Body of pancreas (tissue), 4 donors: Measurements from ENCODE around the gene BCL3. TPM values are rescaled to one million over a fixed set of nuclear protein-coding genes. Genes with fewer than 3 reads are reported as not detected.

ENCODE experiments used
- ATAC-seq: fragments of 150-250 bp; one replicate; pipeline ENCODE4 v1.9.1; 2016
- DNase-seq, 4 donors: peaks; one replicate each; pipeline ENCODE4 v3.0.0-alpha.2; 2019
- H3K27ac ChIP-seq, 4 donors: fragments of 200-600 bp; sonication (generic); 1 replicate in 3 of 4; 2 replicates in 1 of 4; pipeline versions ENCODE4 v1.5.1 to v1.6.1; 2016 to 2019; ENCODE audit warnings: mild to moderate bottlenecking in 1 of 4, mixed read lengths in 1 of 4, moderate library complexity in 1 of 4
- H3K27me3 ChIP-seq, 2 donors: fragments of 200-600 bp; sonication (generic); one replicate each; pipeline ENCODE4 v1.6.0; 2016; ENCODE audit warnings: mild to moderate bottlenecking in 1 of 2
- H3K36me3 ChIP-seq, 2 donors: fragments of 200-600 bp; sonication (generic); replicated peaks in 1 of 2; 2 replicates each; pipeline ENCODE4 v1.5.1; 2016; ENCODE audit warnings: low read depth in 2 of 2; ENCODE audit not compliant: insufficient read depth in 1 of 2
- H3K4me1 ChIP-seq: fragments of 200-600 bp; sonication (generic); one replicate; pipeline ENCODE4 v1.6.0; 2016
- H3K4me3 ChIP-seq, 2 donors: fragments of 200-600 bp; sonication (generic); 1 replicate in 1 of 2; 2 replicates in 1 of 2; pipeline ENCODE4 v1.5.1; 2016 to 2019
- H3K9me3 ChIP-seq, 3 donors: fragments of 200-600 bp; sonication (generic); 1 replicate in 2 of 3; 2 replicates in 1 of 3; pipeline ENCODE4 v1.5.1; 2016
- POLR2A ChIP-seq, 3 donors: fragments of 450-650 bp; IDR thresholded peaks; one replicate each; pipeline ENCODE4 v1.6.1; 2016; ENCODE audit warnings: antibody characterized with exemption in 3 of 3, mild to moderate bottlenecking in 2 of 3
- whole genome bisulfite sequencing, 2 donors: methylation state at CpG; one replicate each; pipeline ENCODE4 v1.1.5; 2017; 5-methylcytosine and 5-hydroxymethylcytosine counted together
- intact Hi-C: fragments of 100-400 bp; cut with DNase I; formaldehyde crosslinking; loops from one replicate; pipeline ENCODE4 v1.15.1; 2023
- total RNA-seq, 2 donors: library from RNA; depleted of rRNA; stranded (reverse); fragments of >200 nt; gene quantifications; one replicate each; pipeline ENCODE4 v1.1.0, GENCODE V29; 2016
- TF ChIP-seq, protein P1 (sequence below), 7 experiments: fragments of 450-650 bp in 4 of 7; fragments of 200-600 bp in 3 of 7; sonication (generic) in 3 of 7; IDR thresholded peaks; one replicate each; pipeline ENCODE4 v1.5.1; 2016 to 2019; ENCODE audit warnings: antibody characterized with exemption in 7 of 7

The BCL3 gene
- total RNA-seq, 2 donors from 2014 or later = 26.2 to 72.5 TPM

DNA sequence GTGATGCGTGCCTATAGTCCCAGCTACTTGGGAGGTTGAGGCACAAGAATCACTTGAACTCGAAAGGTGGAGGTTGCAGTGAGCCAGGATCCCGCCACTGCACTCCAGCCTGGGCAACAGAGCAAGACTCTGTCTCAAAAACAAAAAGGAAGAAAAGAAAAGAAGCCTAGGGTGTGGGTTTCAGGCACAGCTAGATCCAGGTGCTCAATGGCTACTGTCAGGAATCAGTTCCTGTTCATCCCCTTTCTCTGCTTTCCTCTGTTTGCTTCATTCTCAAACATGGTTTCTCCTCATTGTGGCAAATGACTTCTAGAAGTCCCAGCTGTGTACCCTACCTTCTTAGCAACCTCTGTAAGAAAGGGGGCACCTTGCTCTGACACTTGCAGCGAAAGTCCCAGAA lies 35.0 kb downstream of the BCL3 start:
- no peaks in the 10 kb centered on the region for H3K27me3 ChIP-seq
- no peak for DNase-seq
- intact Hi-C loops = no loop called here
- no peak overlapping the region for H3K4me3 ChIP-seq
- peaks cover 0 to 8% of the 10 kb centered on the region in 2 donors for H3K36me3 ChIP-seq
- TF ChIP-seq, protein P1, sequence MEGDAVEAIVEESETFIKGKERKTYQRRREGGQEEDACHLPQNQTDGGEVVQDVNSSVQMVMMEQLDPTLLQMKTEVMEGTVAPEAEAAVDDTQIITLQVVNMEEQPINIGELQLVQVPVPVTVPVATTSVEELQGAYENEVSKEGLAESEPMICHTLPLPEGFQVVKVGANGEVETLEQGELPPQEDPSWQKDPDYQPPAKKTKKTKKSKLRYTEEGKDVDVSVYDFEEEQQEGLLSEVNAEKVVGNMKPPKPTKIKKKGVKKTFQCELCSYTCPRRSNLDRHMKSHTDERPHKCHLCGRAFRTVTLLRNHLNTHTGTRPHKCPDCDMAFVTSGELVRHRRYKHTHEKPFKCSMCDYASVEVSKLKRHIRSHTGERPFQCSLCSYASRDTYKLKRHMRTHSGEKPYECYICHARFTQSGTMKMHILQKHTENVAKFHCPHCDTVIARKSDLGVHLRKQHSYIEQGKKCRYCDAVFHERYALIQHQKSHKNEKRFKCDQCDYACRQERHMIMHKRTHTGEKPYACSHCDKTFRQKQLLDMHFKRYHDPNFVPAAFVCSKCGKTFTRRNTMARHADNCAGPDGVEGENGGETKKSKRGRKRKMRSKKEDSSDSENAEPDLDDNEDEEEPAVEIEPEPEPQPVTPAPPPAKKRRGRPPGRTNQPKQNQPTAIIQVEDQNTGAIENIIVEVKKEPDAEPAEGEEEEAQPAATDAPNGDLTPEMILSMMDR (IDR thresholded peaks at IDR 0.05) = no peak
- TF ChIP-seq POLR2A (IDR thresholded peaks at IDR 0.05) = no peak
- H3K27ac ChIP-seq = no peak overlapping the region
- peaks cover 13% of the 10 kb centered on the region for H3K4me1 ChIP-seq
- WGBS, 2 donors = 93 to 95% methylated on average over 4 of the region's 4 CpGs
- no peaks in the 10 kb centered on the region for H3K9me3 ChIP-seq
- ATAC-seq = no peak

DNA sequence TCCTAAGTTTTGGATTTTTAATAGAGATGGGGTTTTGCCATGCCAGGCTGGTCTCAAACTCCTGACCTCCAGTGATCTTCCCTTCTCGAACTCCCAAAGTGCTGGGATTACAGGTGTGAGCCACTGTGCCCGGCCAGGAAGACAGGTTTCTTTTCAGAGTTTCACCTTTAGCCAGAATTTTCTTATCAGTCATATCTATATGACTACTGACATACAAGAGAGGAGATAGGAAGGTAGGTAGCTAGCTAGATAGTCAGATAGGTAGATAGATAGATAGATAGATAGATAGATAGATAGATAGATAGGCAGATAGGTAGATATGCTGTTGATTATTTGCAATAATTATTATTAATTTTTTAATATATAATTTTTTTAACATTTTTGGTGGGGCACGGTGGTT lies 36.8 kb downstream of the BCL3 start:
- no peak for ATAC-seq
- WGBS, 2 donors = 67 to 75% methylated on average over 3 of the region's 3 CpGs
- no peaks in the 10 kb centered on the region for H3K27me3 ChIP-seq
- H3K4me1 ChIP-seq = peaks cover 7% of the 10 kb centered on the region
- H3K9me3 ChIP-seq = no peaks in the 10 kb centered on the region
- intact Hi-C loops = no loop called here
- no peak overlapping the region for H3K4me3 ChIP-seq
- no peak overlapping the region for H3K27ac ChIP-seq
- peaks cover 0 to 8% of the 10 kb centered on the region in 2 donors for H3K36me3 ChIP-seq
- DNase-seq = no peak
- TF ChIP-seq, protein P1 (IDR thresholded peaks at IDR 0.05) = no peak
- TF ChIP-seq POLR2A (IDR thresholded peaks at IDR 0.05) = no peak

DNA sequence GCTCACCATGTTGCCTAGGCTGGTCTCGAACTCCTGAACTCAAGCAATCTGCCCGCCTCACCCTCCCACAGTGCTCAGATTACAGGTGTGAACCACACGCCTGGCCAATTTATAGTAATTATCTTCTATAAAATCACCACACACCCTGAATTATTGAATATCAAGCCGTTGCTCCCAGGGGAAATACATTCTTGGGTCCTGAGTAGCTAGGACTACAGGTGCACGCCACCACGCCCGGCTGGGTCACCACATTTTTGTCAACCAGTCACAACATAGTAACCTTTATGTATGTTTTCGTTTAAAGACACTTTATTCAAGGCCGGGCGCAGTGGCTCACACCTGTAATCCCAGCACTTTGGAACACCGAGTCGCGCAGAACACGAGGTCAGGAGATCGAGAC lies 37.5 kb downstream of the BCL3 start:
- no peak for DNase-seq
- peaks cover 7% of the 10 kb centered on the region for H3K4me1 ChIP-seq
- intact Hi-C loops = no loop called here
- H3K27me3 ChIP-seq = no peaks in the 10 kb centered on the region
- H3K4me3 ChIP-seq = no peak overlapping the region
- no peak for ATAC-seq
- no peak overlapping the region for H3K27ac ChIP-seq
- 89 to 91% methylated on average over 15 of the region's 15 CpGs for WGBS, 2 donors
- peaks cover 0 to 8% of the 10 kb centered on the region in 2 donors for H3K36me3 ChIP-seq
- no peak for TF ChIP-seq POLR2A (IDR thresholded peaks at IDR 0.05)
- TF ChIP-seq, protein P1 (IDR thresholded peaks at IDR 0.05) = no peak
- no peaks in the 10 kb centered on the region for H3K9me3 ChIP-seq

DNA sequence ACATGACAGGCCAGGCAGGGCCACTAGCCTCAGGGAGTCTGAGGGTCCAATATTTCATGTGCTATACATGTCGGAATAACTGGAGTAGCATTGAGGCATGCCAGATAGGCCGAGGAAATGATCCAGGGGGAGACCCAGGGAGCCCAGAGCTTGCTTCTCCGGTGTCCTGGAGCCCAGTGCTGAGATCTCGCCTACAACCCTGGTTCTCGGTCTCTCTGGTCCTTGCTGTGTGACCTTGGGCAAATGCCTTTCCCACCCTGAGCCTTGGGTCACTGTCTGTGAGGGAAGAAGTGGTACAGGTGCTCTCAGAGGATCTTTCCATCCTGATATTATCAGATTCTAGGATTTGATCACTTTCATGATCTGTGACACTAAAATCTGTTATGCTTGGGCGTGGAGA lies 40.5 kb downstream of the BCL3 start:
- no peaks in the 10 kb centered on the region for H3K9me3 ChIP-seq
- intact Hi-C loops = no loop called here
- no peak for TF ChIP-seq POLR2A (IDR thresholded peaks at IDR 0.05)
- TF ChIP-seq, protein P1 (IDR thresholded peaks at IDR 0.05) = no peak
- no peak overlapping the region for H3K4me3 ChIP-seq
- H3K36me3 ChIP-seq = peaks cover 0 to 8% of the 10 kb centered on the region in 2 donors
- DNase-seq (no peak), ATAC-seq (no peak)
- H3K4me1 ChIP-seq = peaks cover 7% of the 10 kb centered on the region
- H3K27me3 ChIP-seq = no peaks in the 10 kb centered on the region
- 97 to 98% methylated on average over 5 of the region's 6 CpGs for WGBS, 2 donors
- no peak overlapping the region for H3K27ac ChIP-seq

DNA sequence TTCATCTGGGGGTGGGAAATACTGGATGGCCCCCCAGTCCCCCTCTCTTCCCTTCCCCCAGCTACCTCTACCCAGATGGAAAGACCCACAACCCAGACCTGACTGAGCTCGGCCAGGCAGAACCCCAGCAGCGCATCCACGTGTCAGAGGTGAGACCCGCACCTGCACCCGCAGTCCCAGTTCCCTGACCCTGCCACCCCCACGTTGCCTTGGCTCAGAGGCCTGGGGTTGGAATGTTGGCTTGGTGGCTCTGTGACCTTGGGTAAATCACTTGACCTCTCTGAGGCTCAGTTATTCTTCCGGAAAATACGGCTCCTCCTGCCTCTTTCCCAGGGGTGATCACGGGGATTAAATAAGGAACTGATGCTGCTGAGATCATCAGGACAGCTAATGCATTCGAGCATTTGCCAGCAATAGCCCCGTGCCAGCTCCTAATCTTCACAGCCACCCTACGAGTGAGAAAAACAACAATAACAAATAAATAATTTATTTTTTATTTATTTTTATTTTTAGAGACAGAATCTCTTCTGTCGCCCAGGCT lies 41.5 kb downstream of the BCL3 start:
- ATAC-seq = no peak
- no peak overlapping the region for H3K4me3 ChIP-seq
- no peak for DNase-seq
- 68 to 80% methylated on average over 7 to 13 of the region's 13 CpGs for WGBS, 2 donors
- peaks cover 0 to 8% of the 10 kb centered on the region in 2 donors for H3K36me3 ChIP-seq
- intact Hi-C loops = no loop called here
- no peaks in the 10 kb centered on the region for H3K9me3 ChIP-seq
- TF ChIP-seq, protein P1 (IDR thresholded peaks at IDR 0.05) = no peak
- no peak for TF ChIP-seq POLR2A (IDR thresholded peaks at IDR 0.05)
- no peaks in the 10 kb centered on the region for H3K27me3 ChIP-seq
- H3K4me1 ChIP-seq = no peaks in the 10 kb centered on the region
- H3K27ac ChIP-seq = no peak overlapping the region
